ENCODE data around the gene RFX2.
A peak's percentile ranks its signal among the peaks of the same experiment; 100 is the strongest.

Gene RFX2

DNA sequence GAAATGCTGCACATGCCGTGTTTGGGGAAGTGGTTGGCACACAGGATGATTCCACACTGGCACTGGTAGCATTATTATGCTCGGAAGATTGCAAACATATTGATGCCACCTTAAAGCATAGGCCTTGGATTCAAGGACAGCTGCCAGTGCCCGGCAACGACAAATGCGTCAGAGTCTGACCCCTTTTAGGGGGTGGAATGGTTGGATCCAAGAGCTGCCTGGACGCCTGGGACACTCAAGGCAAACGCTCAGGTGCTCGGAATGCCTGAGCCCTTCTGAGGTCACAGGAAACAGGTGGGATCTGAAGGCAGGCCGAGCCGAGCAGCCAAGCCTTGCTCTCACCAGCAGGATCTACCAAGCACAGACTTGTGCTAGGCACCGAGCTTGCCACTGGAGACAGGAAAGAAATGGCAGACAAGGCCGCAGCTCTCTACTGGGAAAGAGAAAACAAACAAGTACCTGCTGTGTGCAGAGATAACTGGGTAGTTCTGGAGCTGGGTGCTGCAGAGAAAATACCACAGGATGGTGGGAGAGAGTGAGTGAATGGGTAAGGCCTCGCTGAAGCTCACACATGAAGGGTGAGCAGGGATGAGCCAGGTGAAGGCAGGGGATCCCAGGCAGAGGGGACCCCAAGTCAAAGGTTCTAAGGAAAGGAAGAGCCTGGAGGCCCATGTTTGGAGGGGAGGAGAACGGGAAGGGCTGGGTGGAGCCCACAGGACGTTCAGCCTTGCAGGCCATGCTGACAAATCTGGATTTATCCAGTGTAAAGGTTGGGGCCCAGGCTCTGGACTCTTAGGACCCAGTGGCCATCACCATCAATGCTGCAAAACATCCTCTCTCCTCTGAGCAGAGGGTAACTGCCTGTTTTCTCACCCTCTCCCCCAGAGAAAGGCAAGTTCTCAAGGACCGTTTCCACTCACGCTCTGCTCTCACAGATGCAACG, 141.6 kb downstream of the RFX2 start:
- H3K4me1 ChIP-seq (ENCODE audit: control insufficient read depth in 2 of 2, insufficient read depth in 1 of 2, low read depth in 1 of 2, low read length in 2 of 2) = peaks cover 5 to 11% of the 10 kb centered on the region in 2 donors
- H3K27ac ChIP-seq (replicated peaks; ENCODE audit: low read length) = peak overlapping the region; percentile 35
- no peak overlapping the region for H3K9ac ChIP-seq (ENCODE audit: low read depth, low read length, poor library complexity)
- H3K23ac ChIP-seq (ENCODE audit: low read depth, low read length, poor library complexity) = no peak overlapping the region
- no peak overlapping the region for H3K18ac ChIP-seq (ENCODE audit: low read length)
- no peaks in the 10 kb centered on the region for H3K9me3 ChIP-seq (replicated peaks in 1 of 2; ENCODE audit: control insufficient read depth in 2 of 2, insufficient read depth in 1 of 2, low read depth in 1 of 2, low read length in 2 of 2)
- DNase-seq (ENCODE audit: low spot score) = no peak
- H2BK12ac ChIP-seq (ENCODE audit: low read length) = no peak overlapping the region
- H3K36me3 ChIP-seq (replicated peaks in 1 of 2; ENCODE audit: control insufficient read depth in 2 of 2, insufficient read depth in 2 of 2, low read length in 2 of 2) = peaks cover 7 to 59% of the 10 kb centered on the region in 2 donors
- WGBS, 2 donors (ENCODE audit: extremely low coverage in 2 of 2, insufficient read length in 2 of 2, insufficient replicate concordance in 1 of 2) = no CpG with 5 or more reads among the region's 18 CpGs
- H4K91ac ChIP-seq (ENCODE audit: low read depth, low read length, poor library complexity) = no peak overlapping the region
- H4K8ac ChIP-seq (ENCODE audit: low read depth, low read length) = no peak overlapping the region
- no peak overlapping the region for H3K4ac ChIP-seq (ENCODE audit: low read length)
- H2BK15ac ChIP-seq (ENCODE audit: low read length) = no peak overlapping the region
- no peak overlapping the region for H3K4me3 ChIP-seq (ENCODE audit: low read length in 2 of 2)
- no peaks in the 10 kb centered on the region for H3K27me3 ChIP-seq (ENCODE audit: control insufficient read depth in 3 of 3, insufficient read depth in 3 of 3, low read depth in 1 of 3, low read length in 3 of 3)
- H2AK5ac ChIP-seq (ENCODE audit: low read depth, low read length) = no peak overlapping the region
- no peak overlapping the region for H2BK5ac ChIP-seq (ENCODE audit: low read length)
- peaks cover 24% of the 10 kb centered on the region for H3K79me1 ChIP-seq (ENCODE audit: low read depth, low read length)
- H2BK120ac ChIP-seq (ENCODE audit: low read depth, low read length) = no peak overlapping the region
- peak overlapping the region; percentile 55 for H2AFZ ChIP-seq (ENCODE audit: low read length)
- no peak overlapping the region for H3K14ac ChIP-seq (ENCODE audit: low read length)
- no peak overlapping the region for H3K4me2 ChIP-seq (ENCODE audit: insufficient read depth, low read length, poor library complexity, severe bottlenecking)

DNA sequence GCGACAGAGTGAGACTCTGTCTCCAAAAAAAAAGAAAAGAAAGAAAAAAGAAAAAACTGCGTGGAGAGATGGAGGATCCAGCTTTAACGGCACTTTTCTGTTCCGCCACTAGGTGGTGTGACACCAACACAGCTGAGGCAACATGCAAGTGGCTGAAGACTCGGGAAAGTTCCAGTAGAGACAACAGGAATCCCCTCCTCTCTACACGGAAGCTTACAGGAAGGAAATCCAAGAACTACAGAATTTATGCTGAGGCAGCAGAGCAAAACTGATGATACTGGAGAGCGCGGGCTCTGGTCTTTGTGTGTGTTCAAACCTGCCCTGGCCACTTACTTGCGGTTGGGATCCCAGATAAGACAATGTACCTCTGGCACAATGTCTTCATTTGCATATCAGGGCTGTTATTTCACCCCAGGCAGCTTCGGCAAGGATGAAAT, 142.3 kb downstream of the RFX2 start:
- no peak overlapping the region for H4K8ac ChIP-seq (ENCODE audit: low read depth, low read length)

DNA sequence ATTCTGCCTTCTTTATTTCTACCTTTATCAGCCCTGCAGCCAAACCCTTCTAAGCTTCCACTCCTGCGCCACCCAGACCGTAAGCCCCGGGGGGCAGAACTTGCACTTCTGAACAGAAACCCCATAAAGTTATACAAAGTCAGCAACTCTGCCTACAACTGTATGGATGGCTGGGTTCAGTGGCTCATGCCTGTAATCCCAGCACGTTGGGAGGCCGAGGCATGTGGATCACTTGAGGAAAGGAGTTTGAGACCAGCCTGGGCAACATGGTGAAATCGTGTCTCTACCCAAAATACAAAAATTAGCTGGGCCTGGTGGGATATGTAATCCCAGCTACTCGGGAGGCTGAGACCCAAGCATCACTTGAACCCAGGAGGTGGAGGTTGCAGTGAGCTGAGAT, 142.7 kb downstream of the RFX2 start:
- no peak for DNase-seq (ENCODE audit: low spot score)
- H3K9ac ChIP-seq (ENCODE audit: low read depth, low read length, poor library complexity) = no peak overlapping the region
- no peak overlapping the region for H3K14ac ChIP-seq (ENCODE audit: low read length)
- H3K4ac ChIP-seq (ENCODE audit: low read length) = no peak overlapping the region
- no peak overlapping the region for H2BK15ac ChIP-seq (ENCODE audit: low read length)
- H2BK120ac ChIP-seq (ENCODE audit: low read depth, low read length) = no peak overlapping the region
- H4K8ac ChIP-seq (ENCODE audit: low read depth, low read length) = no peak overlapping the region
- no peak overlapping the region for H3K18ac ChIP-seq (ENCODE audit: low read length)
- no peak overlapping the region for H2AK5ac ChIP-seq (ENCODE audit: low read depth, low read length)
- H3K23ac ChIP-seq (ENCODE audit: low read depth, low read length, poor library complexity) = no peak overlapping the region
- H2BK5ac ChIP-seq (ENCODE audit: low read length) = no peak overlapping the region
- H3K79me1 ChIP-seq (ENCODE audit: low read depth, low read length) = peaks cover 28% of the 10 kb centered on the region
- peaks cover 6 to 14% of the 10 kb centered on the region in 2 donors for H3K4me1 ChIP-seq (ENCODE audit: control insufficient read depth in 2 of 2, insufficient read depth in 1 of 2, low read depth in 1 of 2, low read length in 2 of 2)
- no CpG with 5 or more reads among the region's 7 CpGs for WGBS, 2 donors (ENCODE audit: extremely low coverage in 2 of 2, insufficient read length in 2 of 2, insufficient replicate concordance in 1 of 2)
- H2BK12ac ChIP-seq (ENCODE audit: low read length) = no peak overlapping the region
- no peak overlapping the region for H4K91ac ChIP-seq (ENCODE audit: low read depth, low read length, poor library complexity)
- no peak overlapping the region for H3K4me2 ChIP-seq (ENCODE audit: insufficient read depth, low read length, poor library complexity, severe bottlenecking)
- H3K36me3 ChIP-seq (replicated peaks in 1 of 2; ENCODE audit: control insufficient read depth in 2 of 2, insufficient read depth in 2 of 2, low read length in 2 of 2) = peaks cover 4 to 47% of the 10 kb centered on the region in 2 donors
- no peaks in the 10 kb centered on the region for H3K27me3 ChIP-seq (ENCODE audit: control insufficient read depth in 3 of 3, insufficient read depth in 3 of 3, low read depth in 1 of 3, low read length in 3 of 3)
- H3K9me3 ChIP-seq (replicated peaks in 1 of 2; ENCODE audit: control insufficient read depth in 2 of 2, insufficient read depth in 1 of 2, low read depth in 1 of 2, low read length in 2 of 2) = no peaks in the 10 kb centered on the region
- no peak overlapping the region for H3K4me3 ChIP-seq (ENCODE audit: low read length in 2 of 2)
- H2AFZ ChIP-seq (ENCODE audit: low read length) = no peak overlapping the region
- H3K27ac ChIP-seq (replicated peaks; ENCODE audit: low read length) = no peak overlapping the region

More for the DNA sequence above, 142.3 kb downstream of the RFX2 start:
- peak overlapping the region; percentile 55 for H2AFZ ChIP-seq (ENCODE audit: low read length)
- peak; percentile 67 for DNase-seq (ENCODE audit: low spot score)
- H2BK15ac ChIP-seq (ENCODE audit: low read length) = no peak overlapping the region
- no peak overlapping the region for H3K18ac ChIP-seq (ENCODE audit: low read length)
- H3K4me3 ChIP-seq (ENCODE audit: low read length in 2 of 2) = no peak overlapping the region
- peaks cover 6 to 11% of the 10 kb centered on the region in 2 donors for H3K4me1 ChIP-seq (ENCODE audit: control insufficient read depth in 2 of 2, insufficient read depth in 1 of 2, low read depth in 1 of 2, low read length in 2 of 2)
- H3K4me2 ChIP-seq (ENCODE audit: insufficient read depth, low read length, poor library complexity, severe bottlenecking) = no peak overlapping the region
- peaks cover 4 to 52% of the 10 kb centered on the region in 2 donors for H3K36me3 ChIP-seq (replicated peaks in 1 of 2; ENCODE audit: control insufficient read depth in 2 of 2, insufficient read depth in 2 of 2, low read length in 2 of 2)
- H3K27me3 ChIP-seq (ENCODE audit: control insufficient read depth in 3 of 3, insufficient read depth in 3 of 3, low read depth in 1 of 3, low read length in 3 of 3) = no peaks in the 10 kb centered on the region
- H2BK5ac ChIP-seq (ENCODE audit: low read length) = no peak overlapping the region
- no CpG with 5 or more reads among the region's 10 CpGs for WGBS, 2 donors (ENCODE audit: extremely low coverage in 2 of 2, insufficient read length in 2 of 2, insufficient replicate concordance in 1 of 2)
- no peak overlapping the region for H2BK12ac ChIP-seq (ENCODE audit: low read length)
- no peak overlapping the region for H3K23ac ChIP-seq (ENCODE audit: low read depth, low read length, poor library complexity)
- no peak overlapping the region for H3K27ac ChIP-seq (replicated peaks; ENCODE audit: low read length)
- H4K91ac ChIP-seq (ENCODE audit: low read depth, low read length, poor library complexity) = no peak overlapping the region
- H3K14ac ChIP-seq (ENCODE audit: low read length) = no peak overlapping the region
- H3K9ac ChIP-seq (ENCODE audit: low read depth, low read length, poor library complexity) = no peak overlapping the region
- H3K79me1 ChIP-seq (ENCODE audit: low read depth, low read length) = peaks cover 28% of the 10 kb centered on the region
- no peak overlapping the region for H2AK5ac ChIP-seq (ENCODE audit: low read depth, low read length)
- no peaks in the 10 kb centered on the region for H3K9me3 ChIP-seq (replicated peaks in 1 of 2; ENCODE audit: control insufficient read depth in 2 of 2, insufficient read depth in 1 of 2, low read depth in 1 of 2, low read length in 2 of 2)
- H3K4ac ChIP-seq (ENCODE audit: low read length) = no peak overlapping the region
- H2BK120ac ChIP-seq (ENCODE audit: low read depth, low read length) = no peak overlapping the region

DNA sequence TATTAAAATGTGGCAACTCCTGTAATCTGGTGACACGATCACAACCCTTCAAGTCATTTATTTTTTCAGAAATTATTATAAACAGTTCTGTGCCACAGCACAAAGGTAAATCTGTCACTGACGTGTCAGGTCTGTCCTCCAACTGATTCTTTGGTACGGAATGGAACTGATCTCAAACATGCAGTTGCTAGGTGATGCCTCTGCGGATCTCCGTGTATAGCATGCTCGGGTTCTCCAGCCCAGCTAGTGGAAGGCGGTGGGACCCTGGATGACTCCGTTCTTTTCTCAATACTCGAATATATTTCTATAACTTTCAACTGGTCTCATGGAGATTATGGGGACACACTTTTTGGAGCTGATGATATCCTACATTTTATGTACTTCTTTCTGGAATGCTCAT, 143.4 kb downstream of the RFX2 start:
- H3K27ac ChIP-seq (replicated peaks; ENCODE audit: low read length) = no peak overlapping the region

More for the DNA sequence above, 143.4 kb downstream of the RFX2 start:
- Histone ChIP-seq H3K4ac (ENCODE audit: low read length) (no peak overlapping the region), H3K23ac (ENCODE audit: low read depth, low read length, poor library complexity) (no peak overlapping the region), H4K8ac (ENCODE audit: low read depth, low read length) (no peak overlapping the region), H2BK12ac (ENCODE audit: low read length) (no peak overlapping the region), H2BK15ac (ENCODE audit: low read length) (no peak overlapping the region), H3K4me3 (ENCODE audit: low read length in 2 of 2) (no peak overlapping the region), H3K18ac (ENCODE audit: low read length) (no peak overlapping the region), H3K9ac (ENCODE audit: low read depth, low read length, poor library complexity) (no peak overlapping the region), H3K4me2 (ENCODE audit: insufficient read depth, low read length, poor library complexity, severe bottlenecking) (no peak overlapping the region), H3K14ac (ENCODE audit: low read length) (no peak overlapping the region), H3K4me1 (ENCODE audit: control insufficient read depth in 2 of 2, insufficient read depth in 1 of 2, low read depth in 1 of 2, low read length in 2 of 2) (peaks cover 10 to 20% of the 10 kb centered on the region in 2 donors), H3K27me3 (ENCODE audit: control insufficient read depth in 3 of 3, insufficient read depth in 3 of 3, low read depth in 1 of 3, low read length in 3 of 3) (no peaks in the 10 kb centered on the region), H3K9me3 (replicated peaks in 1 of 2; ENCODE audit: control insufficient read depth in 2 of 2, insufficient read depth in 1 of 2, low read depth in 1 of 2, low read length in 2 of 2) (no peaks in the 10 kb centered on the region), H2BK120ac (ENCODE audit: low read depth, low read length) (no peak overlapping the region), H4K91ac (ENCODE audit: low read depth, low read length, poor library complexity) (no peak overlapping the region), H2AFZ (ENCODE audit: low read length) (no peak overlapping the region), H2BK5ac (ENCODE audit: low read length) (no peak overlapping the region), H3K36me3 (replicated peaks in 1 of 2; ENCODE audit: control insufficient read depth in 2 of 2, insufficient read depth in 2 of 2, low read length in 2 of 2) (peaks cover 4 to 41% of the 10 kb centered on the region in 2 donors), H2AK5ac (ENCODE audit: low read depth, low read length) (no peak overlapping the region), H3K79me1 (ENCODE audit: low read depth, low read length) (peaks cover 25% of the 10 kb centered on the region)
- no CpG with 5 or more reads among the region's 9 CpGs for WGBS, 2 donors (ENCODE audit: extremely low coverage in 2 of 2, insufficient read length in 2 of 2, insufficient replicate concordance in 1 of 2)
- DNase-seq (ENCODE audit: low spot score) = no peak
